ENCODE data around the gene NKX2-3.

The NKX2-3 gene

DNA sequence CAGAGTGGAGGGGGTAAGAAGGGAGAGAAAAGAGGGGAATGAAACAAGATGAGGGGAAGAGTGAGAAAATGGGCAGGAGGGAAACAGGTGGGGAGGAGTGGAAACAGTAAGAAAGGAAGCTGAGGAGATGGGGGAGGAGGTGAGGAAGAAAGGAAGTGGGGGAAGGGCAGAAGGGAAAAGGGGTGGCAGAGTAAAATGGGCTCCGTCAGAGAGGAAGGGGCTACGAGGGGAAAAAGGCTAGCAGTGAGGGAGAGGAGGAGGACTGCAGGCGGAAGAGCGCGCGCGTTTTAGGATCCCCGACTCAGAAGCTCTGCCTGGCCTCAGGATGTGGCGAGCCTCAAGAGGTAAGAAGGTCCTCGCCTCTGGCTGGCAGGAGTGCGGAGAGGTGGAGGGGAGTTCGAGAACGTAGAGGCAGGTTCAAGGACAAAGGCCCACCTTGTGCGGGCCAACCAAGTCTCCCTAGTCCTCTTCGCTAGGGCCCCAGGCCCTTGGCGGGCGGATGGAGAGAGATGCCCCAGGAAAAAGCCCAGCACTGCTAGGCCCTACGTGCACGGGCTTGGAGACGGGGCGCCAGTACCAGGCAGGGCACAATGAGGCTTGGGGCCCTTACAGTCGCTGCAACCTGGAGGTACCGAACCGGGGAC lies 5.8 kb upstream of the NKX2-3 start:
- DNase-seq, result no peak

DNA sequence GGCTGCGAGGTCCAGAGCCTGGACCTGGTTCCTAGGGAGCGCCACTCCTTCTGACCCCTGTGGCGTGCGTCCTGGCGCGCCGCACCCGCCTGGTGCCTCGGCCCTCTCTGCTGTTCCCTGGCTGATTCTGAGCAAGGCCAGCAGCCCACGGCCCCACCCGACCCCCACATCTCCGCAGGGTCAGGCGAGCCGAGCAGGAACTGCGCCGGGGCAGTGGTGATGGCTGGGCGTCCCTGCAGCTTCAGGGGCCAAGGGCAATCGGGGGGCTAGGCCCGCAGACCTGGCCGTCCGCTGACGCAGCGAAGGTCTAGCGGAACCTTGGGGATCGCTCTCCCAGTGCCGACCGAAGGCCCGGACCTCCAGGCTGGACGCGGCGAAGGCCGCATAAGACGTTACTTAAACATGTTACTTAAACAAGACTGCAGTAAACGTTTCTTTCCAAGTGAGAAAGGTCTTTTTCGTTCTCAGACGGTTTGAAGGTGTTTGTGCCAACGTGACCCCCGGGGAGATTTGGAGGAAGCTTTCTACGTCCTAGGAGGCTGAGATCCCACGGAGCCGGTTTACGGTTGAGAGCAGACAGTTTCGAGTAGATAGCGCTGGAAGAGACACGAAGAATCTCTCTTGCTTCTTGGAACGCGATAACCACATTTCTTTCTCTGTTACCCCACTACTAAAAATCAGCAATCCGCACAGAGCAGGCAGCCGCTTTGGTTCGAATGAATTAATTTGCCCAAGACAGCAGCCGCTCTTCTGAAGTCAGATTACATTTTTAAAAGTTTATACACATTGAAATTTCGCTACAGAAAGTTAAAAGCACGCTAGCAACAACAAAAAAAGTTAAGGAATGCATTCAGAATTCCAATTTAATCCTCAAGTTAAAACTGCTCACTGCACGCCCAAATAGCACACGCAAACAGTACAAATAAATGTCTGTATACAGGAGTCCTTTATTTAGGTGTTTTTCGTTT lies 4.9 kb upstream of the NKX2-3 start:
- DNase-seq, result no peak

- no peak for DNase-seq
Measured at GRCh38 chr10:99528494-99529441, 4.0 kb upstream of the NKX2-3 start.

DNA sequence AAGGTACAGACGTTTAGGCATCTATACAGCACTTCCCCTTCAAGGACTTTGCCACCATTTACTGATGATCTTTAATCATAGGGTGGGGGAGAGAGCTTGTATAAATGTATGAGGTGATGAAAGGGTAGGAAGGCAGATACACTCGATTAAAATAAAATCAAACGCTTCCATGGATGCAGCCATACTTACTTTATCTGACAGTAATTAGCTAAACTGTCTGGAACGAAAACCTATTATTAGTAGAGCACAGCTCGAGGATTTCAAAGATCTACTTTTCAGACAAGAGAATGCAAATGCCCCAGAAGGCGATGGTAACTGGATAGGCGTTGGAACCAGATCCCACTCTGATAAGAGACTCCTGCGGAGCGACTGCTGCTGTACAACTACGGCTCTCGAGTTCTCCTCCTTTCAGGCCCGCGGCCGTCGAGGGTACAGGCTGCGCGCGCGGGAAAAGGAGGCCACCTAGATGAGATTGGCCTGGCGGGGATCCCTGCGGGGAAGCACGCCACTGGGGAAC lies 3.1 kb upstream of the NKX2-3 start:
- DNase-seq, result no peak

DNA sequence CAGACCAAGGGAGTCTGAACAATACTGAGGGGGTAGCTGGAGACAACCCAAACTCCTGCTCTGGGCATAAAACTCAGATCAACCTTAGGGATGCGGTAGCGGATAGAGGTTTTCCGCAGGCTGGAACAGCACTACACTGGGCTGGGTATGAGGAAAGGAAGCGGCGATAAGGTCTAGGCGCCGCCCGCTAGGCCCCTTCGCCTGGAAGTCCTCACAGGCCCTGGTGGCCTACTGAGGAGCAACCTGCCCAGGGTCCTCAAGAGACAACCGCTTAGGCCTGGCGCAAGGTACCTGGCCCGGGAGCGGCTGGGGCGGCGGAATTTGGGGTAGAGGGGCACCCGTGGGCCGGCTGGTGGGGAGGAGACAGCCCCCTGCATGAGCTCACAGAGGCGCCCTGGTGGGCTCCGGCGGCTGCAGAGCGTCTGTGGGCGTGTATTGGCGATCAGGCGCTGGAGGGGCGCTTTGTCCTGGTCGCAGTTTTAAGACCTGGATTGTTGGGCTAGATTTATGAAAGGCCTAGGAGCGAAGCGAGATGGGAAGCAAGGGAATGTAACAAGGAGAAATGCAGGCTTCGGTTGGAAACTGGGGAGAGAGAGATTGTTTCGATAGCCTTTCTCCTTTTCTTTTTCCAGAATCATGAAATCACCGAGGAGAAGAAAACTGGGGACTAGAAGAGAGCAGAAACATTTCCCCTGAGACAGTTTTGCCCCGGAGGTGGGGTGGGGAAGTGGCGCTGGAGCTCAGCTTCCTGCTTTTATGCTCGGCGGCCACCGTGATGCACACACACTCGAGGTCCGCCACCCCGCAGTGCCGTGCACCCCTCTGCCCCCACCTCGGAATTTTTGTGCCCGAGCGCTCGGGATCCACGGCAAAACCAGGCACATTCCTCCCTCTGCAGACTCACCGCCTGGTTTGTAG lies 2.4 kb upstream of the NKX2-3 start:
- DNase-seq, result no peak

GRCh38 chr10:99531026-99531695 lies 1.6 kb upstream of the NKX2-3 start:
- no peak for DNase-seq

GRCh38 chr10:99531696-99532593 lies 797 bp upstream of the NKX2-3 start:
- DNase-seq, result no peak

DNA sequence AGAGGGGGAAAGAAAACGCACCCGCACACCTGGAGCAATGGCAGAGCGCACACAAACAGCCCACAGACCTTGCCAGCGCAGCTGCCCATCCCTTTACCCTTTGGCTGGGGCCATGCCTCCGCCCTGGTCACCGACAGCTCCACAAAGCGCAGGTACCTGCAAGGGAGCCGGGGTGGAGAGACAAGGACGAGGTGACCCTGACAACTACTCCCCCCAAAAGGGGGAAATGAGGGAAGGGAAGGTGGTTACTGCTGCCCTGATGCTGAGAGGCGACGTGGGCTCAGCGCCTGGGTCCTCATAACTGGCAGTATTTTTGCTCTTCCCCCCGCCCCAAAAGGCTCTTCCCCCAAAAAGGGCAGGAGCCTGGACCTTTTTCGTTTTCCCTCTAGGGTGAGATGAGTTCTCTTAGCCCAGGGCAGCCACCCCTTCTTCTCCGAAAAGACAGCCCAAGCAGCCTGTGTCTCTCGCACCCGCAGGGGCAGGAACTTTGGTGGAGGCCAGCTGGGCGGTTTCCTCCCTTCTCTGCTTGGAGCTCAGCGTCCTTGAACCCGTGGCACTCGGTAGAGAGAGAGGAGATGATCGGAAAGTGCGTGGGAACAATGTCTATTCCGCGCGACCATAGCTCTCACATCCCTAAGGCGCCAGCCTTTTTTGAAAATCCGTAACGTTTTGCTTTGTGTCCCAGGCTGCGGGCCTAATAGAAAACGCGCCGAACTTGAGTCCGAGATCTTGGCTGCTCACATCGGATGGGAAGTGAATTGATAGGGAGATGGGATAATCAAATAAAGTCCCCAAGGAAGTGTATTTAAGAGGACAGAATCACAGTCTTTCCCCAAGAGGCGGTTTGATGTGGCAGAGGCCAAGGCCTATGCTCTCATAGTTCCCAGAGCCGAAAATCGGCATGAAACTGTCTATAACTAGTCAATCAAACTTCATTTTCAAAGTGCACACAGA lies 1.0 kb downstream of the NKX2-3 start:
- DNase-seq, result no peak

DNA sequence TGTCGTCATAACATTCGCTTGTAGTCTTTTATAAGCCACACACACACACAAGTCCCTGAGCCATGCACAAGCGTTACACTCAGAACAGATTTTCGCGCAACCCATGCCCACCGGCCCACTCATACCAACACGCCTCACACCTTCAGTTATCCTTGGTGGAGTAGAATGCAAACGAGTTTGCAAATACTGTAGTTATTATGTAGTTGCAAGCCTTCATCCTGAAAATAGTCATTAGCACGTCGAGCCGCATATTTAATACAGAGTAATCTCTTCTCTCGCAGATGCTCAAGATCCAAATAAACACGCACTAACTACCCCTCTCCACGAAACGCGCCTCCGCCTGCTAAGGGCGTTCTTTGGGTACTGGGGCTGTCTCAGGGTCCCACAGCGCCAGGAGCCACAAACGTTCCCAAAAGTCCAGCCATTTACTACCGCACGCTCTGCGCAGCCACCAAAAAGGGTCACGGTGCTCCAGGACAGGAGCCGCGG lies 1.8 kb downstream of the NKX2-3 start:
- no peak for DNase-seq

DNA sequence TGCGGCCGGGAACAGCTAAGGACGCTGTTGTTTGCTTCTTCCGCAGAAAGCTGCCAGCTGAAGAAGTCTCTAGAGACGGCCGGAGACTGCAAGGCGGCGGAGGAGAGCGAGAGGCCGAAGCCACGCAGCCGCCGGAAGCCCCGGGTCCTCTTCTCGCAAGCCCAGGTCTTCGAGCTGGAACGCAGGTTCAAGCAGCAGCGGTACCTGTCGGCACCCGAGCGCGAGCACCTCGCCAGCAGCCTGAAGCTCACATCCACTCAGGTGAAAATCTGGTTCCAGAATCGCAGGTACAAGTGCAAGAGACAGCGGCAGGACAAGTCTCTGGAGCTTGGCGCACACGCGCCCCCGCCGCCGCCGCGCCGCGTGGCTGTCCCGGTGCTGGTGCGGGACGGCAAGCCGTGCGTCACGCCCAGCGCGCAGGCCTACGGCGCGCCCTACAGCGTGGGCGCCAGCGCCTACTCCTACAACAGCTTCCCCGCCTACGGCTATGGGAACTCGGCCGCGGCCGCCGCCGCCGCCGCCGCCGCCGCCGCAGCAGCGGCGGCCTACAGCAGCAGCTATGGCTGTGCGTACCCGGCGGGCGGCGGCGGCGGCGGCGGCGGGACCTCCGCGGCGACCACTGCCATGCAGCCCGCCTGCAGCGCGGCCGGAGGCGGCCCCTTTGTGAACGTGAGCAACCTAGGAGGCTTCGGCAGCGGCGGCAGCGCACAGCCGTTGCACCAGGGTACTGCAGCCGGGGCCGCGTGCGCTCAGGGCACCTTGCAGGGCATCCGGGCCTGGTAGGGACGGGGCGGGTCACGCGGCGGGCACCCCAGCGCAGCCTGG lies 2.4 kb downstream of the NKX2-3 start:
- DNase-seq, result no peak

- DNase-seq, result no peak
Measured at GRCh38 chr10:99535764-99536337, 3.1 kb downstream of the NKX2-3 start.

- DNase-seq, result no peak
Measured at GRCh38 chr10:99536338-99537085, 3.8 kb downstream of the NKX2-3 start.

- DNase-seq, result no peak
Measured at GRCh38 chr10:99537086-99537988, 4.6 kb downstream of the NKX2-3 start.

GRCh38 chr10:99537989-99538917 lies 5.5 kb downstream of the NKX2-3 start:
- DNase-seq, result no peak

Measured in T-helper 9 cell (primary cell).